Natural killer cell (primary cell): ENCODE results near the gene SEC14L2. TPM values are rescaled to one million over a fixed set of nuclear protein-coding genes. Genes with fewer than 3 reads are reported as not detected.

ENCODE experiments used
- ATAC-seq, 3 donors: fragments of 150-1000 bp in 2 of 3; fragments of 200-7000 bp in 1 of 3; cut with Tn5 transposase; 1 replicate in 1 of 3; 2 replicates in 2 of 3; pipeline ENCODE4 v1.10.0; 2021; ENCODE audit warnings: mild to moderate bottlenecking in 2 of 3, moderate library complexity in 2 of 3
- DNase-seq, 2 donors: peaks; one replicate each; pipeline versions ENCODE4 v3.0.0 to v3.0.0-alpha.2; 2013 to 2021; ENCODE audit warnings: mixed read lengths in 1 of 2
- H3K27ac ChIP-seq: one replicate; pipeline ENCODE4 v1.5.1; 2013; ENCODE audit warnings: mild to moderate bottlenecking, low read length
- H3K27me3 ChIP-seq: one replicate; pipeline ENCODE4 v1.6.1; 2013; ENCODE audit warnings: low read length; ENCODE audit not compliant: control insufficient read depth, insufficient read depth
- H3K36me3 ChIP-seq: one replicate; pipeline ENCODE4 v1.6.1; 2013; ENCODE audit warnings: low read length; ENCODE audit not compliant: control insufficient read depth, insufficient read depth
- H3K4me1 ChIP-seq: one replicate; pipeline ENCODE4 v1.6.1; 2013; ENCODE audit warnings: low read length; ENCODE audit not compliant: control insufficient read depth, insufficient read depth
- H3K4me3 ChIP-seq: one replicate; pipeline ENCODE4 v1.5.1; 2013; ENCODE audit warnings: low read length
- H3K9me3 ChIP-seq: one replicate; pipeline ENCODE4 v1.6.1; 2013; ENCODE audit warnings: low read length; ENCODE audit not compliant: control insufficient read depth, insufficient read depth
- H3K27ac Mint-ChIP-seq, 2 donors: one replicate each; pipeline ENCODE4 v1.8.0; 2022; ENCODE audit warnings: mild to moderate bottlenecking in 2 of 2, mixed read lengths in 2 of 2, moderate library complexity in 1 of 2
- H3K27me3 Mint-ChIP-seq, 2 donors: one replicate each; pipeline ENCODE4 v1.8.0; 2022; ENCODE audit warnings: low read depth in 2 of 2, mixed read lengths in 2 of 2
- H3K36me3 Mint-ChIP-seq: one replicate; pipeline ENCODE4 v1.8.0; 2022; ENCODE audit warnings: mixed read lengths
- H3K4me1 Mint-ChIP-seq, 2 donors: one replicate each; pipeline ENCODE4 v1.8.0; 2022; ENCODE audit warnings: mixed read lengths in 2 of 2
- H3K4me3 Mint-ChIP-seq: one replicate; pipeline ENCODE4 v1.8.0; 2022; ENCODE audit warnings: mild to moderate bottlenecking, moderate library complexity, mixed read lengths
- H3K9me3 Mint-ChIP-seq, 2 donors: one replicate each; pipeline ENCODE4 v1.8.0; 2022; ENCODE audit warnings: mixed read lengths in 2 of 2
- WGBS: methylation state at CpG from one replicate; pipeline ENCODE4 v1.1.7; 2013; ENCODE audit warnings: missing lambda C conversion rate; ENCODE audit not compliant: insufficient coverage; 5-methylcytosine and 5-hydroxymethylcytosine counted together
- intact Hi-C: fragments of 100-400 bp; cut with micrococcal nuclease; formaldehyde crosslinking; loops from one replicate; pipeline ENCODE4 v1.14.2; 2022
- total RNA-seq, 4 donors: library from RNA; stranded (reverse); fragments of 120-200 nt in 1 of 4; gene quantifications; one replicate each; pipeline versions ENCODE4 v1.2.3 to v1.2.4, GENCODE V29; 2013 to 2022
- TF ChIP-seq, protein P1 (sequence below): fragments of 200-600 bp; IDR thresholded peaks from one replicate; pipeline ENCODE4 v1.8.0; 2022; ENCODE audit warnings: antibody characterized with exemption

The SEC14L2 gene
- total RNA-seq, 3 donors from 2014 or later (not counting 1 experiment from before 2014, with no cell fraction given), result 0.71 to 6.6 (median 2.7) TPM

DNA sequence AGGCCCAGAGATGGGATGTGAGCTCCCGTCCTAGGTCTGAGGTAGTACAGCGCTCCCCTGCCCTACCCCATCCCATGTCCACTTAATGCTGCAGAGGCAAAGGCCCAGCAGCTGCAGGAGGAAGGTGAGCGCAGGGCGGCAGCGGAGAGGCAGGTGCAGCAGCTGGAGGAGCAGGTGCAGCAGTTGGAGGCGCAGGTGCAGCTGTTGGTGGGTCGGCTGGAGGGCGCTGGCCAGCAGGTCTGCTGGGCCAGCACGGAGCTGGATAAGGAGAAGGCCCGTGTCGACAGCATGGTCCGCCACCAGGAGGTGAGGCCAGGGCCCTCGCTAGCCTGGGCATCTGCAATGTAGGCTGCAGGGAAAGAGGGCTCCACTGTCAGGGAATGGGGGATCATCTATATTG is 24.8 kb upstream of the SEC14L2 start:
- Histone ChIP-seq H3K4me3 (no peak overlapping the region), H3K4me1 (peaks cover 2% of the 10 kb centered on the region), H3K9me3 (no peaks in the 10 kb centered on the region), H3K36me3 (no peaks in the 10 kb centered on the region), H3K27ac (no peak overlapping the region), H3K27me3 (no peaks in the 10 kb centered on the region)
- H3K4me1 Mint-ChIP-seq, result no peaks in the 10 kb centered on the region
- no peaks in the 10 kb centered on the region for H3K36me3 Mint-ChIP-seq
- DNase-seq (no peak), ATAC-seq (no peak)
- no peaks in the 10 kb centered on the region for H3K9me3 Mint-ChIP-seq
- no peak overlapping the region for H3K4me3 Mint-ChIP-seq
- 97% methylated on average over 13 of the region's 13 CpGs for WGBS
- intact Hi-C loops, result no loop called here
- H3K27me3 Mint-ChIP-seq, result no peaks in the 10 kb centered on the region
- H3K27ac Mint-ChIP-seq, result no peak overlapping the region
- TF ChIP-seq, protein P1, sequence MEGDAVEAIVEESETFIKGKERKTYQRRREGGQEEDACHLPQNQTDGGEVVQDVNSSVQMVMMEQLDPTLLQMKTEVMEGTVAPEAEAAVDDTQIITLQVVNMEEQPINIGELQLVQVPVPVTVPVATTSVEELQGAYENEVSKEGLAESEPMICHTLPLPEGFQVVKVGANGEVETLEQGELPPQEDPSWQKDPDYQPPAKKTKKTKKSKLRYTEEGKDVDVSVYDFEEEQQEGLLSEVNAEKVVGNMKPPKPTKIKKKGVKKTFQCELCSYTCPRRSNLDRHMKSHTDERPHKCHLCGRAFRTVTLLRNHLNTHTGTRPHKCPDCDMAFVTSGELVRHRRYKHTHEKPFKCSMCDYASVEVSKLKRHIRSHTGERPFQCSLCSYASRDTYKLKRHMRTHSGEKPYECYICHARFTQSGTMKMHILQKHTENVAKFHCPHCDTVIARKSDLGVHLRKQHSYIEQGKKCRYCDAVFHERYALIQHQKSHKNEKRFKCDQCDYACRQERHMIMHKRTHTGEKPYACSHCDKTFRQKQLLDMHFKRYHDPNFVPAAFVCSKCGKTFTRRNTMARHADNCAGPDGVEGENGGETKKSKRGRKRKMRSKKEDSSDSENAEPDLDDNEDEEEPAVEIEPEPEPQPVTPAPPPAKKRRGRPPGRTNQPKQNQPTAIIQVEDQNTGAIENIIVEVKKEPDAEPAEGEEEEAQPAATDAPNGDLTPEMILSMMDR, result no peak

DNA sequence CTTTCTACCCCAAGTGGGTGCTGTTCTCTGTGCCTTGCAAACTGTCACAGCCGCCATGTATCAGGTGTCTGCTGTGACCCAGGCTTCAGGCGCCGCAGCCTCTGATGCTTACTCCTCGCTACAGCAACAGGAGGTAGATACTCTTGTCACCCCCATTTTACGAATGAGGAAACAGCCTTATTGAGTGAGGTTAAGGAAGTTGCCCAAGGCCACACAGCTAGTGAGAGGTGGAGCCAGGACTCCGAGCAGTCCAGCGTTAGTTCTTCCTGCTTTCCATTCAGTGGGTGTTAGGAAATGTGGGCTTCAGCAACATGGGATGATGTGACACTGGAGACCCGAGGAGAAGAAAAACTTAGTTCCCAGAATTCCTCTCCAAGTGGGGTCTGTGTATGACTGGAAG is 23.9 kb upstream of the SEC14L2 start:
- Histone ChIP-seq H3K27me3 (no peaks in the 10 kb centered on the region), H3K4me1 (peaks cover 2% of the 10 kb centered on the region), H3K27ac (no peak overlapping the region), H3K36me3 (no peaks in the 10 kb centered on the region), H3K4me3 (no peak overlapping the region), H3K9me3 (no peaks in the 10 kb centered on the region)
- TF ChIP-seq, protein P1, result no peak
- Mint-ChIP-seq H3K27ac (no peak overlapping the region), H3K36me3 (no peaks in the 10 kb centered on the region), H3K9me3 (no peaks in the 10 kb centered on the region), H3K4me1 (no peaks in the 10 kb centered on the region), H3K27me3 (no peaks in the 10 kb centered on the region), H3K4me3 (no peak overlapping the region)
- WGBS, result 84% methylated on average over 8 of the region's 8 CpGs
- peak in 1 of 3 donors; percentile 49 for ATAC-seq
- intact Hi-C loops, result no loop called here
- no peak for DNase-seq

DNA sequence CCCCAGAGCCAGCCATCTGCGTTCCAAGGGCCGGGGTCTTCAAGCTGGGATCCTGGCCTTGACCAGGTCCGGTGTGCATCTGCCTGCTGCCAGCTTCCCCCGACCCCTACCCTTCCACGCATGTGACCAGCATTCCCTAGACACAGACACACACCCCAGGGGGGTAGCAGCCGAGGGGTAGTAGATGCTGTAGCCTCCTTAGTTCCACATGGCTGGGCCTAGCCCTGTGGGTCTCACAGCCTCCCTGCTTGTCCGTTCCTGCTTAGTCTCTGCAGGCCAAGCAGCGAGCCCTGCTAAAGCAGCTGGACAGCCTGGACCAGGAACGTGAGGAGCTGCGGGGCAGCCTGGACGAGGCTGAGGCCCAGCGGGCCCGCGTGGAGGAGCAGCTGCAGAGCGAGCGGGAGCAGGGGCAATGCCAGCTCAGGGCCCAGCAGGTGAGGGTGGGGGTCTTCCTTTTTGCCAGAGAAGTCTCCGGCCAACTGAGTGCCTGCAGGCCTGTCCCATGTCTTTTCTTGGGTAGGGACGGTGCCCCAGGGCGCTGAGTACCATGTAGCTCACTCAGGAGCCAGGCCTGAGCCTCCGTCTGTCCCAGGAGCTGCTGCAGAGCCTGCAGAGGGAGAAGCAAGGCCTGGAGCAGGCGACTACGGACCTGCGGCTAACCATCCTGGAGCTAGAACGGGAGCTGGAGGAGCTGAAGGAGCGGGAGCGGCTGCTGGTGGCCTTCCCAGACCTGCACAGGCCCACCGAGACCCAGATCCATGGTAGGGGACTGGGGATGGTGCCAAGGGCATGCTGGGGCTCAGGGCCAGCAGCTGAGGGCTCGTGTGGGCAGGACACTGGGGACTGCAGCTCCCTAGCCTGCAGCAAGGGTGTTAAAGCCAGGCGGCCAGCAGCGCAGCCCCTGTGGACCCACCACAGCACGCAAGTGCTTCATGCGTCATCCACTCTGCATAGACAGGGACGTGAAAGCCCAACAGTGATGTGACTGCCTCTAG is 23.2 kb upstream of the SEC14L2 start:
- intact Hi-C loops, result no loop called here
- H3K9me3 Mint-ChIP-seq, result no peaks in the 10 kb centered on the region
- TF ChIP-seq, protein P1, result no peak

More for the DNA sequence above, 23.2 kb upstream of the SEC14L2 start:
- Histone ChIP-seq H3K9me3 (no peaks in the 10 kb centered on the region), H3K27ac (no peak overlapping the region), H3K4me3 (no peak overlapping the region), H3K4me1 (peaks cover 2% of the 10 kb centered on the region), H3K36me3 (no peaks in the 10 kb centered on the region), H3K27me3 (no peaks in the 10 kb centered on the region)
- H3K4me1 Mint-ChIP-seq, result no peaks in the 10 kb centered on the region
- no peak overlapping the region for H3K27ac Mint-ChIP-seq
- WGBS, result 94% methylated on average over 33 of the region's 33 CpGs
- no peak overlapping the region for H3K4me3 Mint-ChIP-seq
- DNase-seq, result no peak
- no peak for ATAC-seq
- no peaks in the 10 kb centered on the region for H3K36me3 Mint-ChIP-seq
- no peaks in the 10 kb centered on the region for H3K27me3 Mint-ChIP-seq
